Loucy (cell line): ENCODE results near the gene DTX3.

ENCODE experiments used
- H2AFZ ChIP-seq: fragments of 200-600 bp; sonication (generic); 2 replicates; pipeline ENCODE4 v1.6.0; 2016; ENCODE audit warnings: antibody characterized with exemption, mild to moderate bottlenecking, low read length, moderate library complexity
- H3F3A ChIP-seq: fragments of 200-600 bp; 2 replicates; pipeline ENCODE4 v1.6.0; 2016; ENCODE audit warnings: antibody characterized with exemption, low read depth, mild to moderate bottlenecking
- H3K27me3 ChIP-seq: fragments of 200-600 bp; sonication (generic); 2 replicates; pipeline ENCODE4 v1.6.1; 2014; ENCODE audit warnings: low read length, mild to moderate bottlenecking; ENCODE audit not compliant: insufficient read depth, poor library complexity, severe bottlenecking
- H3K36me3 ChIP-seq: fragments of 200-600 bp; sonication (generic); 2 replicates; pipeline ENCODE4 v1.6.1; 2016; ENCODE audit warnings: low read length; ENCODE audit not compliant: insufficient read depth
- H3K4me1 ChIP-seq: fragments of 200-600 bp; sonication (generic); 2 replicates; pipeline ENCODE4 v1.5.1; 2014; ENCODE audit warnings: low read length, mild to moderate bottlenecking; ENCODE audit not compliant: insufficient read depth, poor library complexity, severe bottlenecking
- H3K4me2 ChIP-seq: fragments of 200-600 bp; sonication (generic); 2 replicates; pipeline ENCODE4 v1.6.0; 2014; ENCODE audit warnings: antibody characterized with exemption, low read length, low read depth, mild to moderate bottlenecking; ENCODE audit not compliant: poor library complexity, severe bottlenecking
- H3K4me3 ChIP-seq: fragments of 200-600 bp; sonication (generic); 2 replicates; pipeline ENCODE4 v1.5.1; 2014; ENCODE audit warnings: low read length, mild to moderate bottlenecking, mixed read lengths; ENCODE audit not compliant: poor library complexity, severe bottlenecking
- H3K79me2 ChIP-seq: fragments of 200-600 bp; sonication (generic); 2 replicates; pipeline ENCODE4 v1.6.1; 2014; ENCODE audit warnings: low read length; ENCODE audit not compliant: insufficient read depth
- H3K9ac ChIP-seq: fragments of 200-600 bp; sonication (generic); 2 replicates; pipeline ENCODE4 v1.6.0; 2014; ENCODE audit warnings: mild to moderate bottlenecking, low read depth, low read length, moderate library complexity; ENCODE audit not compliant: poor library complexity, severe bottlenecking
- H3K9me2 ChIP-seq: fragments of 200-600 bp; sonication (generic); replicated peaks from 2 replicates; pipeline ENCODE4 v1.6.1; 2016; ENCODE audit warnings: low read depth, low read length, mixed read lengths
- H3K9me3 ChIP-seq: fragments of 200-600 bp; sonication (generic); 2 replicates; pipeline ENCODE4 v1.6.1; 2014; ENCODE audit warnings: mild to moderate bottlenecking, antibody characterized with exemption, low read length, low read depth; ENCODE audit not compliant: insufficient read depth
- H4K20me1 ChIP-seq: fragments of 200-600 bp; sonication (generic); 2 replicates; pipeline ENCODE4 v1.6.0; 2014; ENCODE audit warnings: antibody characterized with exemption, low read length, mild to moderate bottlenecking; ENCODE audit not compliant: insufficient read depth, poor library complexity, severe bottlenecking
- CTCF ChIP-seq: fragments of 200-600 bp; sonication (generic); conservative IDR thresholded peaks from 2 replicates; pipeline ENCODE4 v1.5.1; 2014; ENCODE audit warnings: mild to moderate bottlenecking, antibody characterized with exemption, low read length
- EZH2phosphoT487 ChIP-seq: fragments of 200-600 bp; IDR thresholded peaks from 2 replicates; pipeline ENCODE4 v1.6.1; 2018; ENCODE audit warnings: antibody characterized with exemption, mild to moderate bottlenecking, moderate library complexity, borderline replicate concordance

The DTX3 gene

GRCh38 chr12:57604992-57605810, 577 bp downstream of the DTX3 start:
- Histone ChIP-seq H3K4me2 (peak overlapping the region; percentile 92), H3K27me3 (no peaks in the 10 kb centered on the region), H3K4me3 (peak overlapping the region; percentile 81), H3F3A (no peaks in the 10 kb centered on the region), H3K9ac (peak overlapping the region; percentile 76), H4K20me1 (no peaks in the 10 kb centered on the region), H3K9me2 (no peaks in the 10 kb centered on the region), H3K36me3 (peaks cover 23% of the 10 kb centered on the region; the same call in 1 of the 2 replicates), H3K9me3 (no peaks in the 10 kb centered on the region), H2AFZ (peak overlapping the region; percentile 95), H3K79me2 (no peaks in the 10 kb centered on the region), H3K4me1 (peaks cover 25% of the 10 kb centered on the region)
- TF ChIP-seq EZH2phosphoT487, result no peak
- TF ChIP-seq CTCF, result no peak

- Histone ChIP-seq H3K9me2 (no peaks in the 10 kb centered on the region), H3F3A (no peaks in the 10 kb centered on the region), H3K4me2 (peak overlapping the region; percentile 92), H3K27me3 (no peaks in the 10 kb centered on the region), H4K20me1 (no peaks in the 10 kb centered on the region), H2AFZ (peak overlapping the region; percentile 95; the same call in 1 of the 2 replicates), H3K4me3 (peak overlapping the region; percentile 81), H3K9me3 (no peaks in the 10 kb centered on the region), H3K79me2 (no peaks in the 10 kb centered on the region), H3K9ac (peak overlapping the region; percentile 76), H3K4me1 (peaks cover 26% of the 10 kb centered on the region), H3K36me3 (peaks cover 16% of the 10 kb centered on the region; the same call in 1 of the 2 replicates)
- TF ChIP-seq CTCF (no peak), EZH2phosphoT487 (no peak)
These were observed 1.2 kb downstream of the DTX3 start for GRCh38 chr12:57605811-57606311.

- H3K4me3 ChIP-seq, result no peak overlapping the region
- H3K36me3 ChIP-seq, result peaks cover 12% of the 10 kb centered on the region; the same call in 1 of the 2 replicates
- H2AFZ ChIP-seq, result no peak overlapping the region
- peaks cover 28% of the 10 kb centered on the region for H3K4me1 ChIP-seq
- no peak overlapping the region for H3K4me2 ChIP-seq
- no peaks in the 10 kb centered on the region for H3K27me3 ChIP-seq
- no peaks in the 10 kb centered on the region for H4K20me1 ChIP-seq
- no peaks in the 10 kb centered on the region for H3K9me2 ChIP-seq
- no peaks in the 10 kb centered on the region for H3K9me3 ChIP-seq
- H3K9ac ChIP-seq, result no peak overlapping the region
- H3F3A ChIP-seq, result no peaks in the 10 kb centered on the region
- no peak for TF ChIP-seq EZH2phosphoT487
- TF ChIP-seq CTCF, result no peak
- no peaks in the 10 kb centered on the region for H3K79me2 ChIP-seq
These were observed 1.8 kb downstream of the DTX3 start for GRCh38 chr12:57606399-57606798.
